Stimulated activated CD4-positive, alpha-beta T cell treated with anti-CD3 and anti-CD28 coated beads, Interleukin-2, amount 100 ng/mL, for 24 hours (primary cell): ENCODE data around the gene RAD51B.
"Not testable (repeated sequence)": the region's sequence is repeated elsewhere in the genome, so short reads cannot be mapped to it uniquely, and the experiment has no call there.

Source experiments
- DNase-seq, 2 donors: peaks; one replicate each; pipeline ENCODE4 v3.0.0-alpha.2; 2020

The RAD51B gene

GRCh38 chr14:68257969-68258368 is 438.4 kb downstream of the RAD51B start:
- no peak for DNase-seq

- DNase-seq: not testable (repeated sequence)
These were observed 439.4 kb downstream of the RAD51B start for GRCh38 chr14:68258995-68259394.

- DNase-seq: no peak
These were observed 440.5 kb downstream of the RAD51B start for GRCh38 chr14:68260121-68260520.

- no peak for DNase-seq
These were observed 441.7 kb downstream of the RAD51B start for GRCh38 chr14:68261092-68261842.

GRCh38 chr14:68262567-68262966 is 443.0 kb downstream of the RAD51B start:
- no peak for DNase-seq

GRCh38 chr14:68263563-68264259 is 444.1 kb downstream of the RAD51B start:
- DNase-seq: no peak

- DNase-seq: no peak
These were observed 444.6 kb downstream of the RAD51B start for GRCh38 chr14:68264260-68264569.

GRCh38 chr14:68266998-68267397 is 447.4 kb downstream of the RAD51B start:
- no peak for DNase-seq

- no peak for DNase-seq
These were observed 448.6 kb downstream of the RAD51B start for GRCh38 chr14:68268197-68268596.

GRCh38 chr14:68268719-68269118 is 449.1 kb downstream of the RAD51B start:
- no peak for DNase-seq

GRCh38 chr14:68269136-68269927 is 449.8 kb downstream of the RAD51B start:
- no peak for DNase-seq

- no peak for DNase-seq
These were observed 450.8 kb downstream of the RAD51B start for GRCh38 chr14:68270342-68270741.

GRCh38 chr14:68271913-68272391 is 452.4 kb downstream of the RAD51B start:
- no peak for DNase-seq

GRCh38 chr14:68273413-68273812 is 453.8 kb downstream of the RAD51B start:
- DNase-seq: no peak

- no peak for DNase-seq
These were observed 455.1 kb downstream of the RAD51B start for GRCh38 chr14:68274725-68275124.

GRCh38 chr14:68278576-68279436 is 459.2 kb downstream of the RAD51B start:
- DNase-seq: no peak

GRCh38 chr14:68279437-68279720 is 459.8 kb downstream of the RAD51B start:
- DNase-seq: no peak

- DNase-seq: no peak
These were observed 460.2 kb downstream of the RAD51B start for GRCh38 chr14:68279777-68280233.

- no peak for DNase-seq
These were observed 461.9 kb downstream of the RAD51B start for GRCh38 chr14:68281497-68281896.

GRCh38 chr14:68282479-68283377 is 463.1 kb downstream of the RAD51B start:
- peak; percentile 8 to 44 for DNase-seq

GRCh38 chr14:68283378-68284123 is 464.0 kb downstream of the RAD51B start:
- peak; percentile 43 to 47 for DNase-seq
